Smooth muscle cell (in vitro differentiated cells): Measurements from ENCODE around the gene LBHD2. TPM values are rescaled to one million over a fixed set of nuclear protein-coding genes. Genes with fewer than 3 reads are reported as not detected.
"Not testable (repeated sequence)": the region's sequence is repeated elsewhere in the genome, so short reads cannot be mapped to it uniquely, and the experiment has no call there.

ENCODE experiments used
- DNase-seq: peaks from one replicate; lab custom pipeline; 2025; ENCODE audit not compliant: unreplicated experiment; lab: John Stamatoyannopoulos, UW
- H2AFZ ChIP-seq: fragments of 200-600 bp; sonication (generic); 2 replicates; pipeline ENCODE4 v1.6.0; 2016; ENCODE audit warnings: antibody characterized with exemption, low read depth, mild to moderate bottlenecking
- H3F3A ChIP-seq: fragments of 200-600 bp; sonication (generic); 2 replicates; pipeline ENCODE4 v1.6.0; 2017; ENCODE audit warnings: antibody characterized with exemption, low read depth
- H3K27ac ChIP-seq: fragments of 200-600 bp; sonication (generic); 2 replicates; pipeline ENCODE4 v1.5.1; 2016; ENCODE audit warnings: low read depth, mild to moderate bottlenecking
- H3K27me3 ChIP-seq: fragments of 200-600 bp; sonication (generic); 2 replicates; pipeline ENCODE4 v1.6.1; 2016; ENCODE audit warnings: low read depth, mild to moderate bottlenecking
- H3K36me3 ChIP-seq: fragments of 200-600 bp; sonication (generic); 2 replicates; pipeline ENCODE4 v1.5.1; 2016; ENCODE audit warnings: low read depth
- H3K4me1 ChIP-seq: fragments of 200-600 bp; sonication (generic); 2 replicates; pipeline ENCODE4 v1.5.1; 2016; ENCODE audit warnings: low read depth
- H3K4me2 ChIP-seq: fragments of 200-600 bp; sonication (generic); 2 replicates; pipeline ENCODE4 v1.6.0; 2016; ENCODE audit warnings: mild to moderate bottlenecking
- H3K4me3 ChIP-seq: fragments of 200-600 bp; sonication (generic); 2 replicates; pipeline ENCODE4 v1.5.1; 2016; ENCODE audit warnings: mild to moderate bottlenecking
- H3K79me2 ChIP-seq: fragments of 200-600 bp; sonication (generic); 2 replicates; pipeline ENCODE4 v1.6.0; 2016; ENCODE audit warnings: low read depth, mild to moderate bottlenecking
- H3K9ac ChIP-seq: fragments of 200-600 bp; sonication (generic); 2 replicates; pipeline ENCODE4 v1.6.0; 2016; ENCODE audit warnings: low read depth
- H3K9me3 ChIP-seq: fragments of 200-600 bp; sonication (generic); replicated peaks from 2 replicates; pipeline ENCODE4 v1.5.1; 2016; ENCODE audit warnings: low read depth
- H4K20me1 ChIP-seq: fragments of 200-600 bp; sonication (generic); 2 replicates; pipeline ENCODE4 v1.6.0; 2016; ENCODE audit warnings: low read depth
- CTCF ChIP-seq: fragments of 200-600 bp; sonication (generic); IDR thresholded peaks from 2 replicates; pipeline ENCODE4 v1.5.1; 2017; ENCODE audit warnings: borderline replicate concordance, mild to moderate bottlenecking, antibody characterized with exemption; ENCODE audit not compliant: insufficient read depth, poor library complexity, severe bottlenecking
- WGBS: methylation state at CpG from one replicate; pipeline ENCODE4 v1.1.7; 2016; ENCODE audit warnings: low lambda C conversion rate; 5-methylcytosine and 5-hydroxymethylcytosine counted together
- polyA plus RNA-seq: library from polyadenylated mRNA; unstranded; fragments of >200 nt; fragmentation: Nextera tagmentation; extraction: Ambion mirVana; gene quantifications from 2 replicates; pipeline ENCODE4 v1.2.1, GENCODE V29; 2016
- total RNA-seq: library from RNA; depleted of rRNA; stranded (reverse); fragments of >200 nt; gene quantifications from 2 replicates; pipeline ENCODE4 v1.2.3, GENCODE V29; 2014

LBHD2 gene
- total and polyA plus RNA-seq, 2 experiments from 2014 or later = not detected

DNA sequence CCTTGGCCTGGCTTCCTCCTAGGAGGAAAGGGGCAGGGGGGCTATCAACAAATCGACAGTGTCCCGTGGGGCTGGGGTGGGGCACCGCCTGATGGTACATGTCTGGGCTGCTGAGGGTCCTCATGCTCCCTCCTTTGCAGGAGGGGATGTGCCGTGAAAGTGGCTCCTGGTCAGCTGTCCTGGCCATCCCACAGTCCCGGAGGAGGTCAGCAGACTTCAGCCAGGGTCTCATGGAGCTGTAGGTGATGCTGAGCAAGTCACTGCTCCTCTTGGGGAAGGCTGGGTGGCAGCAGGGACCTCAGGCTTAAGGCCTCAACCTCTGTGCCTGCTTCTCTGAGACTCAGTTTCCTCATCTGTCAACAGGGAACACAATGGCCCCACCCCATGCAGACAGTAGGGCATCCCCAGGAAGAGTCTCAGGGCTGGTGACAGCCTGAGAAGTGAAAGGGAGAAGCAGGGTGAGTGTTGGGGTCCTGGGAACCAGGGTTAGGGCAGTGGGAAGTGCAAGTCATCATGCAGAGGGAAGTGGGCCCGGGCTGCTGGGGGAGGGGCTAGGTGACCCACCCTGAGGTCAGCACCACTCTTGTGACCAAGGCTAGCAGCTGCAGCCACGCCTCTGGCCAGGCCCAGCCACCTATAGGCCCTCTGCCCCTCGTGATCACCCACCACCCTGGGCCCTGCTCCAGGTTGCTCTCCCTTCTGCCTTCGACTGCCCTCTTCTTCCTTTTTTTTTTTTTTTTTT lies 34.8 kb downstream of the LBHD2 start:
- Histone ChIP-seq H3K36me3 (no peaks in the 10 kb centered on the region), H3K79me2 (no peaks in the 10 kb centered on the region), H3K9ac (no peak overlapping the region), H3K27ac (no peak overlapping the region), H3K9me3 (no peaks in the 10 kb centered on the region), H4K20me1 (no peaks in the 10 kb centered on the region), H2AFZ (no peak overlapping the region), H3K4me2 (no peak overlapping the region), H3F3A (no peaks in the 10 kb centered on the region), H3K27me3 (no peaks in the 10 kb centered on the region), H3K4me1 (peaks cover 24% of the 10 kb centered on the region), H3K4me3 (no peak overlapping the region)
- no peak for TF ChIP-seq CTCF
- 92% methylated on average over 8 of the region's 9 CpGs for WGBS
- no peak for DNase-seq

GRCh38 chr14:103119527-103119926 lies 35.5 kb downstream of the LBHD2 start:
- H3K4me2 ChIP-seq, H4K20me1 ChIP-seq, H3K4me3 ChIP-seq, H3K27me3 ChIP-seq, H3K9me3 ChIP-seq, H2AFZ ChIP-seq, H3K79me2 ChIP-seq, DNase-seq, H3F3A ChIP-seq, H3K36me3 ChIP-seq, H3K9ac ChIP-seq, H3K27ac ChIP-seq: not testable (repeated sequence)
- H3K4me1 ChIP-seq = peaks cover 28% of the 10 kb centered on the region
- 96% methylated on average over 8 of the region's 8 CpGs for WGBS

GRCh38 chr14:103121121-103121845 lies 37.3 kb downstream of the LBHD2 start:
- no peak overlapping the region for H3K9ac ChIP-seq
- peaks cover 28% of the 10 kb centered on the region for H3K4me1 ChIP-seq

More at GRCh38 chr14:103121121-103121845, 37.3 kb downstream of the LBHD2 start:
- no peak for TF ChIP-seq CTCF
- no peak overlapping the region for H3K4me2 ChIP-seq
- peaks cover 23% of the 10 kb centered on the region for H4K20me1 ChIP-seq
- no peak for DNase-seq
- H3K27me3 ChIP-seq = no peaks in the 10 kb centered on the region
- no peak overlapping the region for H2AFZ ChIP-seq
- H3K79me2 ChIP-seq = peaks cover 4% of the 10 kb centered on the region
- no peaks in the 10 kb centered on the region for H3K9me3 ChIP-seq
- no peak overlapping the region for H3K4me3 ChIP-seq
- H3K36me3 ChIP-seq = no peaks in the 10 kb centered on the region
- no peak overlapping the region for H3K27ac ChIP-seq
- 62% methylated on average over 18 of the region's 18 CpGs for WGBS
- no peaks in the 10 kb centered on the region for H3F3A ChIP-seq
